H54 (cell line): Measurements from ENCODE around the gene LRRC63.

Source experiments
- DNase-seq: peaks from one replicate; pipeline ENCODE4 v3.0.0; 2011; ENCODE audit warnings: low spot score, mixed read lengths; ENCODE audit not compliant: insufficient read length
- FAIRE-seq: peaks from 3 replicates; lab custom pipeline; 2011; peaks lifted over from hg19 to GRCh38; lab: Jason Lieb, UNC
- POLR2A ChIP-seq: IDR thresholded peaks from 2 replicates; pipeline ENCODE4 v1.6.1; 2011; ENCODE audit warnings: low read depth, mild to moderate bottlenecking, low read length

The LRRC63 gene

GRCh38 chr13:46173656-46174055, 38.1 kb upstream of the LRRC63 start:
- DNase-seq (no peak), FAIRE-seq (no peak)
- no peak for TF ChIP-seq POLR2A

- no peak for DNase-seq
- no peak for TF ChIP-seq POLR2A
- no peak for FAIRE-seq
These were observed 35.0 kb upstream of the LRRC63 start for GRCh38 chr13:46176756-46177155.

- FAIRE-seq, result no peak
- no peak for DNase-seq
- no peak for TF ChIP-seq POLR2A
These were observed 33.6 kb upstream of the LRRC63 start for GRCh38 chr13:46178143-46178542.

GRCh38 chr13:46178821-46179220, 32.9 kb upstream of the LRRC63 start:
- FAIRE-seq (no peak), DNase-seq (no peak)
- no peak for TF ChIP-seq POLR2A

- TF ChIP-seq POLR2A, result no peak
- DNase-seq, result no peak
- FAIRE-seq, result no peak
These were observed 32.2 kb upstream of the LRRC63 start for GRCh38 chr13:46179491-46179908.

GRCh38 chr13:46179969-46180763, 31.6 kb upstream of the LRRC63 start:
- FAIRE-seq, result no peak
- TF ChIP-seq POLR2A, result no peak
- DNase-seq, result no peak

- FAIRE-seq, result no peak
These were observed 30.3 kb upstream of the LRRC63 start for GRCh38 chr13:46181377-46181839.

GRCh38 chr13:46181840-46182490, 29.8 kb upstream of the LRRC63 start, which contains the start of gene LCP1:
LCP1 (minus strand) TSS chr13:46182177; CDS start chr13:46159662, 22,515 bp downstream.
- no peak for FAIRE-seq
- no peak for DNase-seq

More at GRCh38 chr13:46181377-46181839, 30.3 kb upstream of the LRRC63 start:
- DNase-seq, result no peak
- no peak for TF ChIP-seq POLR2A

GRCh38 chr13:46182491-46182877, 29.2 kb upstream of the LRRC63 start:
- FAIRE-seq (no peak), DNase-seq (no peak)
- TF ChIP-seq POLR2A, result no peak

More at GRCh38 chr13:46181840-46182490, 29.8 kb upstream of the LRRC63 start, which contains the start of gene LCP1:
- no peak for TF ChIP-seq POLR2A

GRCh38 chr13:46183018-46183946, 28.4 kb upstream of the LRRC63 start:
- DNase-seq, result no peak
- no peak for FAIRE-seq
- TF ChIP-seq POLR2A, result no peak

- FAIRE-seq (no peak), DNase-seq (peak; percentile 11)
- TF ChIP-seq POLR2A, result no peak
These were observed 27.4 kb upstream of the LRRC63 start for GRCh38 chr13:46184277-46184699.

GRCh38 chr13:46185634-46186033, 26.1 kb upstream of the LRRC63 start:
- no peak for TF ChIP-seq POLR2A
- FAIRE-seq, result no peak
- no peak for DNase-seq

GRCh38 chr13:46192412-46192811, 19.3 kb upstream of the LRRC63 start:
- TF ChIP-seq POLR2A, result no peak
- FAIRE-seq, result no peak
- no peak for DNase-seq
